ENCODE data around the gene CCDC88C. TPM values are rescaled to one million over a fixed set of nuclear protein-coding genes. Genes with fewer than 3 reads are reported as not detected.

The CCDC88C gene
- total RNA-seq, 1 donor from 2014 or later = 68.0 TPM

GRCh38 chr14:91317381-91318308 lies 100.0 kb downstream of the CCDC88C start:
- peaks cover 8% of the 10 kb centered on the region for H3K4me1 Mint-ChIP-seq (ENCODE audit: low read depth, unreplicated experiment)
- DNase-seq = no peak
- peaks cover 38% of the 10 kb centered on the region for H3K36me3 Mint-ChIP-seq (ENCODE audit: unreplicated experiment)
- peaks cover 7% of the 10 kb centered on the region for H3K27me3 Mint-ChIP-seq (ENCODE audit: unreplicated experiment)
- peaks cover 20% of the 10 kb centered on the region for H3K9me3 Mint-ChIP-seq (ENCODE audit: unreplicated experiment)
- no peak overlapping the region for H3K27ac Mint-ChIP-seq (ENCODE audit: unreplicated experiment)
- no peak overlapping the region for H3K4me3 Mint-ChIP-seq (ENCODE audit: unreplicated experiment)
- no peak for TF ChIP-seq CTCF (IDR thresholded peaks at IDR 0.05; ENCODE audit: partially characterized antibody, unreplicated experiment)

GRCh38 chr14:91316761-91317160 lies 100.9 kb downstream of the CCDC88C start:
- DNase-seq = no peak
- Mint-ChIP-seq H3K27me3 (ENCODE audit: unreplicated experiment) (peaks cover 7% of the 10 kb centered on the region), H3K4me3 (ENCODE audit: unreplicated experiment) (no peak overlapping the region), H3K27ac (ENCODE audit: unreplicated experiment) (no peak overlapping the region), H3K36me3 (ENCODE audit: unreplicated experiment) (peaks cover 39% of the 10 kb centered on the region), H3K4me1 (ENCODE audit: low read depth, unreplicated experiment) (peaks cover 8% of the 10 kb centered on the region), H3K9me3 (ENCODE audit: unreplicated experiment) (peaks cover 20% of the 10 kb centered on the region)
- TF ChIP-seq CTCF (IDR thresholded peaks at IDR 0.05; ENCODE audit: partially characterized antibody, unreplicated experiment) = no peak

GRCh38 chr14:91315844-91316267 lies 101.8 kb downstream of the CCDC88C start:
- H3K27me3 Mint-ChIP-seq (ENCODE audit: unreplicated experiment) = peaks cover 7% of the 10 kb centered on the region
- peaks cover 8% of the 10 kb centered on the region for H3K4me1 Mint-ChIP-seq (ENCODE audit: low read depth, unreplicated experiment)
- H3K4me3 Mint-ChIP-seq (ENCODE audit: unreplicated experiment) = peak overlapping the region; percentile 43
- no peak for TF ChIP-seq CTCF (IDR thresholded peaks at IDR 0.05; ENCODE audit: partially characterized antibody, unreplicated experiment)
- H3K27ac Mint-ChIP-seq (ENCODE audit: unreplicated experiment) = peak overlapping the region; percentile 24
- H3K9me3 Mint-ChIP-seq (ENCODE audit: unreplicated experiment) = peaks cover 20% of the 10 kb centered on the region
- DNase-seq = no peak
- peaks cover 39% of the 10 kb centered on the region for H3K36me3 Mint-ChIP-seq (ENCODE audit: unreplicated experiment)

- H3K4me3 Mint-ChIP-seq (ENCODE audit: unreplicated experiment) = no peak overlapping the region
- H3K27ac Mint-ChIP-seq (ENCODE audit: unreplicated experiment) = no peak overlapping the region
- DNase-seq = no peak
- H3K27me3 Mint-ChIP-seq (ENCODE audit: unreplicated experiment) = peaks cover 7% of the 10 kb centered on the region
- peaks cover 39% of the 10 kb centered on the region for H3K36me3 Mint-ChIP-seq (ENCODE audit: unreplicated experiment)
- TF ChIP-seq CTCF (IDR thresholded peaks at IDR 0.05; ENCODE audit: partially characterized antibody, unreplicated experiment) = no peak
- peaks cover 8% of the 10 kb centered on the region for H3K4me1 Mint-ChIP-seq (ENCODE audit: low read depth, unreplicated experiment)
- H3K9me3 Mint-ChIP-seq (ENCODE audit: unreplicated experiment) = peaks cover 15% of the 10 kb centered on the region
Observed at GRCh38 chr14:91313852-91314251, 103.8 kb downstream of the CCDC88C start.

Measured in glutamatergic neuron (in vitro differentiated cells).